AG04449 (cell line): Measurements from ENCODE around the gene THSD4.

Experiments used
- CTCF ChIA-PET: fragments of 350-600 bp; formaldehyde crosslinking; extraction: SDS; loops from one replicate; lab custom pipeline; 2021; ENCODE audit warnings: antibody characterized with exemption; lab: Yijun Ruan, JAX
- POLR2A ChIA-PET: fragments of 400-600, 350-600 bp; formaldehyde crosslinking; extraction: SDS; loops from one replicate; lab custom pipeline; 2020; ENCODE audit warnings: antibody characterized with exemption, inconsistent platforms; lab: Yijun Ruan, JAX
- DNase-seq: peaks from one replicate; pipeline ENCODE4 v3.0.0-alpha.2; 2010; ENCODE audit warnings: low read depth, low spot score
- H3K4me3 ChIP-seq: 2 replicates; pipeline ENCODE4 v1.5.1; 2011; ENCODE audit warnings: low read depth, mild to moderate bottlenecking, control low read depth, low read length
- TF ChIP-seq, protein P1 (sequence below): IDR thresholded peaks from one replicate; pipeline ENCODE4 v1.5.1; 2011; ENCODE audit warnings: mild to moderate bottlenecking, moderate library complexity, low read length, control low read depth, inconsistent platforms; ENCODE audit not compliant: insufficient read depth; ENCODE audit errors: missing control alignments

Gene THSD4

DNA sequence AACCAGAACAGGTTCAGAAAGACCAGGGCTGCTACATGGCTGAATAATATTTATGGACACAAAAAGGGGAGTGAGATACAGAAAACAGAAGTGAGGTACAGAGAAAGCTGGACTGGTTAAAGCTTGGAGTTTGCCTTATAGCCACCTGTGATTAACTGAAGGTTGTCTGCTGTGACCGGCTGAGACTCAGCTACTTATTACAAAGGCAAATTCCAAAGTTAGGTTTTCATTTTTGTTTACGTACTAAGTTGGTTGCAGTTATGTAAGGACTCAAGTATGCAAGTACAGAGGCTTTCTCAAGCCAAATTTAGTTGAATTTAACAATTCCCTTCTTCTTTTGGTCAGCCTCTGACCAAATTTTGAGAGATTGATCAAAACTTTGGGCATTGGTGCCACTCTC is 264.6 kb downstream of the THSD4 start:
- no peak overlapping the region for H3K4me3 ChIP-seq
- ChIA-PET CTCF (interaction anchor here (1.6 to 1.7 kb wide), 2 partner anchors 10 to 63 kb away, joined by 4 read pairs; no protein-coding TSS in a partner anchor), POLR2A (no interaction called here)
- peak; percentile 9 for DNase-seq
- TF ChIP-seq, protein P1, sequence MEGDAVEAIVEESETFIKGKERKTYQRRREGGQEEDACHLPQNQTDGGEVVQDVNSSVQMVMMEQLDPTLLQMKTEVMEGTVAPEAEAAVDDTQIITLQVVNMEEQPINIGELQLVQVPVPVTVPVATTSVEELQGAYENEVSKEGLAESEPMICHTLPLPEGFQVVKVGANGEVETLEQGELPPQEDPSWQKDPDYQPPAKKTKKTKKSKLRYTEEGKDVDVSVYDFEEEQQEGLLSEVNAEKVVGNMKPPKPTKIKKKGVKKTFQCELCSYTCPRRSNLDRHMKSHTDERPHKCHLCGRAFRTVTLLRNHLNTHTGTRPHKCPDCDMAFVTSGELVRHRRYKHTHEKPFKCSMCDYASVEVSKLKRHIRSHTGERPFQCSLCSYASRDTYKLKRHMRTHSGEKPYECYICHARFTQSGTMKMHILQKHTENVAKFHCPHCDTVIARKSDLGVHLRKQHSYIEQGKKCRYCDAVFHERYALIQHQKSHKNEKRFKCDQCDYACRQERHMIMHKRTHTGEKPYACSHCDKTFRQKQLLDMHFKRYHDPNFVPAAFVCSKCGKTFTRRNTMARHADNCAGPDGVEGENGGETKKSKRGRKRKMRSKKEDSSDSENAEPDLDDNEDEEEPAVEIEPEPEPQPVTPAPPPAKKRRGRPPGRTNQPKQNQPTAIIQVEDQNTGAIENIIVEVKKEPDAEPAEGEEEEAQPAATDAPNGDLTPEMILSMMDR: no peak

DNA sequence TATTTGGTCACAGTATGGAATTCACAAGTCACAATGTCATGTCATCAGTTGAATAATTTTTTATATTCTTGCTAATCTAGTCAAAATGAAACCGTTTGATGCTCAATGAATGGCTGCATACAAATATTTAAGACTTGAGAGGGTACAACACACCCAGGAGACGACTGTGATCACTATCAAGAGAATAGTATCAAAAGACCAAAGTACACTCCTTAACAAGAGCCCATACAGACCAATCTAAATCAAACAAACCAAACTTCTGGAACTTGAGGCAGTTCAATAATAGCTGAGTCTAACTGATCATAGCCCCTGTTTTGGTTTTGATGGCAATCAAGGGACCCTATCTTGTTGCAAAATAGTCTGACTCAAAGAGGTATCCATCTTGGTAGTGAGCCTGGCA is 265.1 kb downstream of the THSD4 start:
- ChIA-PET POLR2A (no interaction called here), CTCF (interaction anchor here (0.6 to 1.7 kb wide), 3 partner anchors 10 to 63 kb away, joined by 3 to 4 read pairs (median 4); no protein-coding TSS in a partner anchor)
- no peak for DNase-seq
- no peak overlapping the region for H3K4me3 ChIP-seq
- TF ChIP-seq, protein P1: no peak

DNA sequence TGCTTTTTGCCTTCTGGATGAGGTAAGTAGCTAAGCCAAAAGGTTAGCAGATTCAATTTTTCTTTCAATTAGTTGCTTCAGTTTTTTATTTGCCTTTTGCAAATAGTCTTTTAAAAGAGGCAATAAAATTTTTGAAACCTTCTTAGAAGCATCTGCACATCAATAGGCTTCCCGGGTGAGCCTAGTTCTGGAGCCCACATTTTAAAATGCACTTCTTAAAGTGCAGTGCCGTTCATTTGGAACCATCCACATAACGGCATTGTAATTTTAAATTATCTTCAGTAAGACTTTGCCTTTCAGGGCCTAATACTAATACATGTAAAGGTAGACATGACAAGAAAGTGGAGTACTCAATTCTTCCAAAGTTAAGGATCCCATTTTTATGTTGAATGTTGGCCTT is 269.2 kb downstream of the THSD4 start:
- no peak for DNase-seq
- CTCF ChIA-PET: interaction anchor here (5.4 kb wide), 1 partner anchor 59 kb away, joined by 97 read pairs; no protein-coding TSS in a partner anchor
- no peak overlapping the region for H3K4me3 ChIP-seq
- POLR2A ChIA-PET: no interaction called here
- TF ChIP-seq, protein P1: no peak

DNA sequence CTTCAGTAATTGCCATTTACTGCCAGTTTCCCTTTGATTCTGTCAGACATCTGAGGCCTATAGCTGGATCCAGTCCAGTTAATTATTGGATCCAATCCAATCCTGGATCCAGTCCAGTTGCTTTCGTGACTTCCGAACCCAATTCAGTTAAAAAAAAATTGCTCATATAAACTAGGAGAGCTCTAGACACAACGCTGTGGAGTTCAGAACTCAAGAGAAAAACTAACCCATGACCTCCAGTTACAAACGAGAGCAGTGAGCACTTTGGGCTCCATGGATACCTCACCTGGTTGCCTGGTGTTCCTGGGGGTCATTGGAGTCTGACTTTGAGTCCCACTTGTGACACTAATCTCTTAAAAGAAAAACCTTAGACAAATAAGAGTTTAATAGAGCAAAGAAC is 269.8 kb downstream of the THSD4 start:
- no peak for DNase-seq
- ChIA-PET CTCF (interaction anchor here (2.9 to 5.4 kb wide), 7 partner anchors 14 to 418 kb away, joined by 15 to 97 read pairs (median 25); partner anchors contain the start of gene THSD4), POLR2A (interaction anchor here (0.6 kb wide), 1 partner anchor 270 kb away, joined by 3 read pairs; the partner anchor contains the start of gene THSD4)
- H3K4me3 ChIP-seq: no peak overlapping the region
- TF ChIP-seq, protein P1: no peak

DNA sequence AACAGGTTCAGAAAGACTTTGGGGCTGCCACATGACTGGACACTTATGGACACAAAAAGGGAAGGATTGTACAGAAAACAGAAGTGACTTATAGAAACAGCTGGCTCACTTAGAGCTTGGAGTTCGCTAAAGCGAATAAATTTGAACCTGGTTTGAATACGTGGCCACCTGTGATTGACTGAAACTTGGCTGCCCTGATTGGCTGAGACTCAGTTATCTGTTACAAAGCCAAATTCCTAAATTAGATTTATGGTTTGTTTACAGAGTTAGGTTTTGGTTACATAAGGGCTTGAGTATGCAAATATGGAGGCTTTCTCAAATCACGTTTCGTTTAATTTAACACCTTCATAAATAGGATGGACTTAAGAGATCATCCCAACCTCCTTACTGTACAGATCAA is 270.2 kb downstream of the THSD4 start:
- no peak overlapping the region for H3K4me3 ChIP-seq
- ChIA-PET POLR2A (interaction anchor here (0.6 kb wide), 1 partner anchor 270 kb away, joined by 3 read pairs; the partner anchor contains the start of gene THSD4), CTCF (interaction anchor here (1.2 to 5.4 kb wide), 16 partner anchors 10 to 417 kb away, joined by 4 to 97 read pairs (median 16); partner anchors contain the start of gene THSD4)
- TF ChIP-seq, protein P1: no peak
- DNase-seq: no peak

DNA sequence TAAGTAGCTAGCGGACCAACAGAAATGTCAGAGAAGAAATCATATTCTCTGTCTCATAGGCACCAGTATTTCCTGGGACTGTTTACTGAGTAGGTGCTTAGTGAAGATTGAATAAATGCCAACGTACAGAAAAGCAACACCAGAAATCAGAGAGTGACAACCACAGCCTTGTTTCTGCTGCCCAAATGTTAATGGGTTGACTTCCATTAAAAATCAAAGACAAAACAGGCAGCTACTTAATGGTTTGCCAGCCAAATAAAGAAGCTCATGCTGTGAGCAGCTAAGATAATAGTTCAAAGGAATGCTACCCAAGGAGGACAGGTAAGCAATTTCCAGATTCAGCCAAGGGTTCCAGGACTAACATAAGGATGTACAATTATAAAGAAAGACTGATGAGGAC is 270.7 kb downstream of the THSD4 start:
- ChIA-PET POLR2A (no interaction called here), CTCF (interaction anchor here (0.6 to 5.4 kb wide), 30 partner anchors 9 to 419 kb away, joined by 3 to 97 read pairs (median 5); partner anchors contain the start of gene THSD4)
- no peak overlapping the region for H3K4me3 ChIP-seq
- TF ChIP-seq, protein P1: no peak
- DNase-seq: no peak
